NT2/D1 (cell line): Measurements from ENCODE around the gene OSBP2.

Experiments
- SUZ12 ChIP-seq: IDR thresholded peaks from 2 replicates; pipeline ENCODE4 v1.6.1; 2011; ENCODE audit not compliant: insufficient read length, insufficient read depth; ENCODE audit errors: extremely low read depth
- YY1 ChIP-seq: IDR thresholded peaks from 2 replicates; pipeline ENCODE4 v1.6.1; 2011; ENCODE audit not compliant: insufficient read length, insufficient read depth
- ZNF274 ChIP-seq: IDR thresholded peaks from 2 replicates; pipeline ENCODE4 v1.6.1; 2011; ENCODE audit warnings: mild to moderate bottlenecking, low read depth, low read length

GRCh38 chr22:30652852-30653251, 41.8 kb upstream of the OSBP2 start:
- TF ChIP-seq ZNF274 (no peak), YY1 (no peak), SUZ12 (no peak)
